ENCODE measurements around the gene RUNX3. TPM values are rescaled to one million over a fixed set of nuclear protein-coding genes. Genes with fewer than 3 reads are reported as not detected.
"Not testable (repeated sequence)": the region's sequence is repeated elsewhere in the genome, so short reads cannot be mapped to it uniquely, and the experiment has no call there.

RUNX3 gene
- total RNA-seq, 1 experiment from 2014 or later, result 1.1 TPM

DNA sequence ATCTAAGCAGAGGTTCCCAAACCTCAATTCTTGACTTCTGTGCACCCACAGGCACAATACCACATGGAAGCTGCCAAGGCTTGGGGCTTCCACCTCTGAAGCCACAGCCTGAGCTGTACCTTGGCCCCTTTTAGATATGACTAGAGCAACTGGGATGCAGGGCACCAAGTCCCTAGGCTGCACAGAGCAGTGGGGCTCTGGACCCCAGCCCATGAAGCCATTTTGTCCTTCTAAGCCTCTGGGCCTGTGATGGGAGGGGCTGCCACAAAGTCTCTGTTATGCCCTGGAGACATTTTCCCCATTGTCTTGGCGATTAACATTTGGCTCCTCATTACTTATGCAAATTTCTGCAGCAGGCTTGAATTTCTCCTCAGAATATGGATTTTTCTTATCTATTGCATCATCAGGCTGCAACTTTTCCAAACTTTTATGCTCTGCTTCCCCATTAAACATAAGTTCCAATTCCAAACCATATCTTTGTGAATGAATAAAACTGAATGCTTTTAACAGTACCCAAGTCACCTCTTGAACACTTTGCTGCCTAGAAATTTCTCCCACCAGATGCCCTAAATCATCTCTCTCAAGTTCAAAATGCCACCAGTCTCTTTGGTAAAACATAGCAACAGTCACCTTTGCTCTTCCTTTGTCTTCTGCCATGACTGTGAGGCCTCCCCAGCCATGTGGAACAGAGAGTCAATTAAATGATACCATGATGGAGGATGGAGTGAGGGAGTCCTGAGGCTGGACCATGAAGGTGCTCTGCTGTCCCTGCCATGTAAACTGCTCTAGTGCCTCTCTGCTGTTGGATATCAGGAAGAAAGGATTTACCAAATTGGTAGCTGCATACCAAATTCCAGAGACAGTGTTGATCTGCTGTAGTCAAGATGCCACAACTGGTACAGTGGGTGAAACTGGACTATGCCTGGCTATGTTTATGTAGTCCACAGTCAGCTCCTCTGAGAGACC, 37.6 kb downstream of the RUNX3 start:
- DNase-seq, result no peak
- ChIA-PET CTCF (no interaction called here), POLR2A (no interaction called here)
- H3K4me1 ChIP-seq, result no peaks in the 10 kb centered on the region
- TF ChIP-seq, protein P1, sequence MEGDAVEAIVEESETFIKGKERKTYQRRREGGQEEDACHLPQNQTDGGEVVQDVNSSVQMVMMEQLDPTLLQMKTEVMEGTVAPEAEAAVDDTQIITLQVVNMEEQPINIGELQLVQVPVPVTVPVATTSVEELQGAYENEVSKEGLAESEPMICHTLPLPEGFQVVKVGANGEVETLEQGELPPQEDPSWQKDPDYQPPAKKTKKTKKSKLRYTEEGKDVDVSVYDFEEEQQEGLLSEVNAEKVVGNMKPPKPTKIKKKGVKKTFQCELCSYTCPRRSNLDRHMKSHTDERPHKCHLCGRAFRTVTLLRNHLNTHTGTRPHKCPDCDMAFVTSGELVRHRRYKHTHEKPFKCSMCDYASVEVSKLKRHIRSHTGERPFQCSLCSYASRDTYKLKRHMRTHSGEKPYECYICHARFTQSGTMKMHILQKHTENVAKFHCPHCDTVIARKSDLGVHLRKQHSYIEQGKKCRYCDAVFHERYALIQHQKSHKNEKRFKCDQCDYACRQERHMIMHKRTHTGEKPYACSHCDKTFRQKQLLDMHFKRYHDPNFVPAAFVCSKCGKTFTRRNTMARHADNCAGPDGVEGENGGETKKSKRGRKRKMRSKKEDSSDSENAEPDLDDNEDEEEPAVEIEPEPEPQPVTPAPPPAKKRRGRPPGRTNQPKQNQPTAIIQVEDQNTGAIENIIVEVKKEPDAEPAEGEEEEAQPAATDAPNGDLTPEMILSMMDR (IDR thresholded peaks at IDR 0.05; ENCODE audit: insufficient read depth in 1 of 2, low read depth in 1 of 2, low read length in 1 of 2, severe bottlenecking in 1 of 2, unreplicated experiment in 1 of 2), result no peak
- H3K27me3 ChIP-seq (replicated peaks; ENCODE audit: control insufficient read depth, insufficient read depth, low read length), result no peaks in the 10 kb centered on the region
- intact Hi-C loops (cut with micrococcal nuclease; ENCODE audit: unreplicated experiment), result no loop called here
- H3K4me3 ChIP-seq (ENCODE audit: low read depth, low read length), result no peak overlapping the region
- no peaks in the 10 kb centered on the region for H3K36me3 ChIP-seq (ENCODE audit: control insufficient read depth, insufficient read depth, low read length)
- Mint-ChIP-seq H3K27ac (ENCODE audit: unreplicated experiment) (no peak overlapping the region), H3K9me3 (ENCODE audit: unreplicated experiment) (peaks cover 9% of the 10 kb centered on the region), H3K4me3 (ENCODE audit: unreplicated experiment) (no peak overlapping the region), H3K4me1 (ENCODE audit: low read depth, unreplicated experiment) (no peaks in the 10 kb centered on the region), H3K36me3 (ENCODE audit: insufficient read depth, unreplicated experiment) (no peaks in the 10 kb centered on the region), H3K27me3 (ENCODE audit: insufficient read depth, unreplicated experiment) (no peaks in the 10 kb centered on the region)
- no TSS peak for BruUV-seq (replicated peaks)
- no peaks in the 10 kb centered on the region for H3K9me3 ChIP-seq

DNA sequence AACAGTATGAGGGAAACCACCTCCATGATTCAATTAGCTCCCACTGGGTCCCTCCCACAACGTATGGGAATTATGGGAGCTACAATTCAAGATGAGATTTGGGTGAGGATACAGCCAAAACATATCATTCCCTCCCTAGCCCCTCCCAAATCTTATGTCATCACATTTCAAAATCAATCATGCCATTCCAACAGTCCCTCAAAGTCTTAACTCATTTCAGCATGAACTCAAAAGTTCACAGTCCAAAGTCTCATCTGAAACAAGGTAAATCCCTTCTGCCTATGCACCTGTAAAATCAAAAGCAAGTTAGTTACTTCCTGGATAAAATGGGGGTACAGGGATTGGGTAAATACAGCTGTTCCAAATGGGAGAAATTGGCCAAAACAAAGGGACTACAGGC, 38.7 kb downstream of the RUNX3 start:
- DNase-seq; intact Hi-C loops (cut with micrococcal nuclease; ENCODE audit: unreplicated experiment); POLR2A ChIA-PET; H3K27me3 Mint-ChIP-seq (ENCODE audit: insufficient read depth, unreplicated experiment); H3K36me3 Mint-ChIP-seq (ENCODE audit: insufficient read depth, unreplicated experiment); CTCF ChIA-PET; H3K9me3 ChIP-seq; H3K27me3 ChIP-seq (replicated peaks; ENCODE audit: control insufficient read depth, insufficient read depth, low read length); BruUV-seq (replicated peaks); H3K36me3 ChIP-seq (ENCODE audit: control insufficient read depth, insufficient read depth, low read length); H3K4me1 ChIP-seq; H3K4me3 ChIP-seq (ENCODE audit: low read depth, low read length); H3K9me3 Mint-ChIP-seq (ENCODE audit: unreplicated experiment); H3K4me1 Mint-ChIP-seq (ENCODE audit: low read depth, unreplicated experiment); H3K27ac Mint-ChIP-seq (ENCODE audit: unreplicated experiment); H3K4me3 Mint-ChIP-seq (ENCODE audit: unreplicated experiment): not testable (repeated sequence)

DNA sequence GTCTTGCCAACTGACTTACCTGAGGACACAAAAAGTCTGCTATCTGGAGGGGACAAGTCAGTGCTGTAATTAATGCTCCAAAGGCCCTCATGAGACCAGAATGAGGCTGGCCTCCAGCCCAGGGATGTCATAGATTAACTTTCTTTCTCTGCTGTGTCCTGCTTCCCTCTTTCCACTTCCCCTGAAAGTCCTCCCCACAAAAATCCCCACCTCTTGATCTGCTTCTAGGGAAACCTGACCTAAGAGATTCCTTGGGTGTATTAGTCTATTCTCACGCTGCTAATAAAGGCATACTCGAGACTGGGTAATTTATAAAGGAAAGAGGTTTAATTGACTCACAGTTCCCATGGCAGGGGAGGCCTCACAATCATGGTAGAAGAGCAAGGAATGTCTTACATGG, 39.2 kb downstream of the RUNX3 start:
- no peak overlapping the region for H3K4me3 Mint-ChIP-seq (ENCODE audit: unreplicated experiment)
- H3K36me3 Mint-ChIP-seq (ENCODE audit: insufficient read depth, unreplicated experiment), result no peaks in the 10 kb centered on the region
- H3K9me3 Mint-ChIP-seq (ENCODE audit: unreplicated experiment), result peaks cover 9% of the 10 kb centered on the region
- Histone ChIP-seq H3K4me1 (no peaks in the 10 kb centered on the region), H3K4me3 (ENCODE audit: low read depth, low read length) (no peak overlapping the region), H3K36me3 (ENCODE audit: control insufficient read depth, insufficient read depth, low read length) (no peaks in the 10 kb centered on the region), H3K9me3 (no peaks in the 10 kb centered on the region), H3K27me3 (replicated peaks; ENCODE audit: control insufficient read depth, insufficient read depth, low read length) (no peaks in the 10 kb centered on the region)
- no peaks in the 10 kb centered on the region for H3K4me1 Mint-ChIP-seq (ENCODE audit: low read depth, unreplicated experiment)
- H3K27me3 Mint-ChIP-seq (ENCODE audit: insufficient read depth, unreplicated experiment), result no peaks in the 10 kb centered on the region
- H3K27ac Mint-ChIP-seq (ENCODE audit: unreplicated experiment), result no peak overlapping the region
- ChIA-PET POLR2A (no interaction called here), CTCF (no interaction called here)
- intact Hi-C loops (cut with micrococcal nuclease; ENCODE audit: unreplicated experiment), result no loop called here
- no TSS peak for BruUV-seq (replicated peaks)
- no peak for DNase-seq
- TF ChIP-seq, protein P1 (IDR thresholded peaks at IDR 0.05; ENCODE audit: insufficient read depth in 1 of 2, low read depth in 1 of 2, low read length in 1 of 2, severe bottlenecking in 1 of 2, unreplicated experiment in 1 of 2), result no peak

All from Caco-2 (cell line).